Activated effector memory CD4-positive, alpha-beta T cell treated with anti-CD3 and anti-CD28 coated beads, Interleukin-2, amount 50 U/mL, for 16 hours (primary cell): ENCODE results near the gene WNT5B.
A peak's percentile ranks its signal among the peaks of the same experiment; 100 is the strongest.
"Not testable (repeated sequence)": the region's sequence is repeated elsewhere in the genome, so short reads cannot be mapped to it uniquely, and the experiment has no call there.

ENCODE experiments used
- DNase-seq: peaks from one replicate; pipeline ENCODE4 v3.0.0-alpha.2; 2020

Gene WNT5B

DNA sequence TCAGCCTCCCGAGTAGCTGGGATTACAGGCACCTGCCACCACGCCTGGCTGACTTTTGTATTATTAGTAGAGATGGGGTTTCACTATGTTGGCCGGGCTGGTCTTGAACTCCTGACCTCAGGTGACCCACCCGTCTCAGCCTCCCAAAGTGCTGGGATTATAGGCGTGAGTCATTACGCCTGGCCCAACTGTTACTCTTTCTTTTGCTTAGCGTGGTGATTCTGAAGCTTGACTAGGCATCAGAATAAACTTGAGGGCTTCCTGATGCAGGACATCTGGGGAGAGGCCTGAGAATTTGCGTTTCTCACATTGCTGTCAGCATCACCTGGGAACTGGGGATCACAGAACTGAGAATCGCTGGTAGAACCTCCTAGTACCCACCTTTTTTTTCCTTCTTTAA is 26.3 kb upstream of the WNT5B start:
- DNase-seq, result not testable (repeated sequence)

DNA sequence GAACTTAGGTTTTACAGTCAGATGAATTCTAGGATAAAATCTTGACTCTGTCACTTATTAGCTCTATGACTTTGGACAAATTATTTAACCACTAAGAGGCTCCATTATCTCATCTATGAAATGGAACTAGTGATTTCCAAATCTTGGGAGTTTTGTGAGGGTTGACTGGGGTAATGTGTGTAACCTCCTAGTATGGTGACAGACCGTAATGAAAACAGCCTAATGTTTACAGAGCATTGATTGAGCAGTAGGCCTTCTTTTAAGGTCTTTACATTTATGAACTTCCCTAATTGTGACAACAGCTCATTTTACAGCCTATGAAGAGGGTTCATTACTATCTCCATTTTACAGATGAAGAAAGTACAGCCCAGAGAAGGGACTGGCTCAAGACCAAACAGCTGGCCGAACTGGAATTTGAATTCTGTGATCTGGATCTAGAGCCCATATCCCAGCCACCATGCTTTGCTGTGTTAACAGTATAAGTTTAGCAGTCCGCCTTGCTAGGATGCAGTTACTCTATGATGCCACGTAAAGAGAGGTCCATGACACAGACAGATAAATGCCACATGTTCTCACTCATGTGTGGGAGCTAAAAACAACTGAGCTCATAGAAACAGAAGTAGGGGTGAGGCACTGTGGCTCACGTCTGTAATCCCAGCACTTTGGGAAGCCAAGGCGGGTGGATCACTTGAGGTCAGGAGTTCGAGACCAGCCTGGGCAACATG is 25.6 kb upstream of the WNT5B start:
- DNase-seq, result no peak

DNA sequence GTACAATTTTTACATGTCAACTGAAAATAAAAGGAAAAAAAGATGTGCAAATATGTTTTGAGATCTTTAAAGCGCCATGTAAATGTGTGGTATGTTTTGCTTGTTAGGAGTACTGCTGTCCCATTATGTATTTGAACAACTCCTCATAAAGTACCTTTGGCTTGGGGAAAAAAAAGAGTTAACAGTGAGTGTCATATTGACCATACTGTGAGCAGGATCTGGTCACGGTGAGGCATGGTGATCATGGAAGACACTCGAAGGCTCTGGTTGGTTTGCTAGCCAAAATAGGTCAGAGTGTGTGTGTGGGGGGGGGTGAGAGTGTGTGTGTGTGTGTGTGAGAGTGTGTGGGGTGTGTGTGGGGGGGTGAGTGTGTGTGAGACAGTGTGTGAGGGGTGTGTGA is 24.6 kb upstream of the WNT5B start:
- no peak for DNase-seq

DNA sequence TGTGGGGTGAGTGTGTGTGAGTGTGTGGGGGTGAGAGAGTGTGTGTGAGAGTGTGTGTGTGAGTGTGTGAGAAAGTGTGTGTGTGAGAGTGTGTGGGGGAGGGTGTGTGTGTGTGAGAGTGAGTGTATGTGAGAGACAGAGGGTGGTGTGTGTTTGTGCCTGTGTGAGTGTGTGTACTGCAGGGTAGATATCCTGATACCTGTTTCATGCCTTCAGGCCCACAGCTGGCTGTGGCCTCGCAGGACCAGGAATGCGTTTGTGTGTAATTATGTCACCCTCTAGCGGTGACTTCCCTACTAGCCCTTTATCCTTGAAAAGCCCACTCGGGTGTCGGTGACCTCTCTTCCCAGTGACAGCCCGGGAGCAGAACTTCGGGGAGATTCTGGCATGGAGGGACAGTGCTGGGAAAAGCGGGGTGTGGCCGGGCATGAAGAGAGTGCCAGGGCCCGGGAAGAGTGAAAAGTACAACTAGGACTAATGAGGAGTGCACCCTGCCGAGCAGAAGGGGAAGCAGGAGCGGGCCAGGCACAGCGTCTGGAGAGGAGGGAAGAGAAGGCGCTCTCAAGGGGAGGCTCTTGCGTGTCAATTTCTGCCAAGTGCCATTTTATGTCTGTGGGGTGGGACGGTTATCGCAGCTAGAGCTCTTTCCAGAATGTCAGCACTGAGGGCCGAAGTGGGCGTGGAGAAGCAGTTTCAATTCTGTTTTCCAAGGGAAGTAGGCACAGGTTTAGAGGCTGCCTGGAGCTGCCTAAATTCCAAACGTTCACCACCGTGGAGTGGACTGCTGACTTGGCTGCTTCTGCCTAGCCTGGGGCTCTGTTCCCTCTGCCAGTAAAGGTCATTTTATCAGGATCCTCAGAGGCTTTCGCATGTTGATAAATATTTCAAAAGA is 23.7 kb upstream of the WNT5B start:
- DNase-seq, result peak; percentile 76

DNA sequence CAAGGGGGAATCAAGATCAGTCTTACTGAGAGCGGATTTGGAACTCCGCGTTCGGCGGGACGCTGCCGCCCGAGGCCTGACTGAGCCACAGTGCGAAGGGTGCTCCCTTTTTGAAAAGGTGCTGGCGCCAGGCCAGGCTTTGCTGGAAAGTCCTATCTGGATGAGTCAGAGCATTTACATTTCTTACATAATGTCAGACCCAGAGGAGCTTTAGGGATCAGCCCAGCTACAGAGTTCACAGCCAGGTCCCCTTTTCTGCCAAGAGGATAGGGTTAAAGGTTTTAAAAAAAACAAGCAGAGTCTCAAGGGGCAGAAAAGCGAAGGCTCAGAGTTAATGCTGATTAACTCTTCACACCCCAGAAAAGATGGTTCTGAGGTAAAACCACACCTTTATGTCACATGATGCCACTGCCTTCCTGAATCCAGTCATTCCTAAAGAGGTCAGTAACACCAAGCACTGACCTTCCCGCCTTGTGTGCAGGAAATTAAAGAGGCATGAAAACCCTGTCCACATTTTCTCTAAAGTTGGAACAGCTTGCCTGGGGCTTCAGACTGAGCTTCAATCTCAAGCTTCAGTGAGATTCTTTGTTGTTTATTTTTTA is 22.9 kb upstream of the WNT5B start:
- peak; percentile 89 for DNase-seq

DNA sequence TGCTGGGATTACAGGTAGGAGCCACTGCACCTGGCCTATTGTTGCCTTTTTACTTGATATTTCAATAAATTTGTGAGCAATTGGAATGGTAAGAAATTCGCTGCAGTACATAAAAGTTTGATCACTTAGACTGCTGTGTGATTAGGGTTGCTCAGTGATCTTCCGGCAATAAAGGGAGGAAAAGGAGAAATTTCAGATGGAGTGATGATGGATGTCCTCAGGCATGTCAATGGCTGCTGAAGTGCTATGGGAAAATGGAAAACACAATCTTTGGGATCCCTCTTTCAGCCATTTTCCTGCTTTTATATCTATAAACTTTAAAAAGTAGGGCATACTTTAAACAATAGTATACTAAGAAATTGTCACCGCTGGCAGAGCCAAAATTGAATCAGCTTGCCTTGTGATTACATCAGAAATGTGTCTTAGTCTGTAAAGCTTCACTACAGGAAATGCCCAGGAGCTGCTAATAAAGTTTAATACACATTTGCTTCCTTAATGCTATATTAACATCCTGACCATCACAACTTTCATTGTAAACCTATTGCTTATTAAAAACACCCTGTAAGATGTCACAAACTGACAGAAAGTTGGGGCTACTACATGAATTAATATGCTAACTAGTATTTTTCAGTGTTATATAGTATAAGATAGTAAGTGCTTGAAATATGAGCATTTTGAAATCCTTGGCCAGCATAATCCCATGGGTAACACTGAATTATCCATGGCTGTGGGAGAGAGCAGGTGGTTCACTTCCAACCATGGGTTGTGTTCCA is 20.9 kb upstream of the WNT5B start:
- no peak for DNase-seq

DNA sequence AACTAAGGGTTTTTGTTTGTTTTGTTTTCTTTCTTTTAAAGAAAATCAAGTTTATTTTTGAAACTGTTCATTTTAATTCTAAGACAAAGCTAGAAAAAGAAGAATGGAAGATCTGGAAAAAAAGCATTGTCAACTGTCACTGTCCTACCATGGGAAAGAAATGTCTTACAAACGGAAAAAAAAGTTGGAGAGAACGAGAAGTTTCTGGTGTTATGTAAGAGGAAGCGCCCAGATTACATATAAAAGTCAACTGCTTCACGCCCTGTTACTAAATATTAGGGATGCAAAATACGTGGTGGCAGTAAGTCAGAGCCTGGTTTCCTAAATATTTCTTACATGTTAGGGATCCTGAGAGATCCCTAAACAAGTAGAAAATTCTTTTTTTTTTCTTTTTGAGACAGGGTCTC is 20.3 kb upstream of the WNT5B start:
- DNase-seq, result no peak

DNA sequence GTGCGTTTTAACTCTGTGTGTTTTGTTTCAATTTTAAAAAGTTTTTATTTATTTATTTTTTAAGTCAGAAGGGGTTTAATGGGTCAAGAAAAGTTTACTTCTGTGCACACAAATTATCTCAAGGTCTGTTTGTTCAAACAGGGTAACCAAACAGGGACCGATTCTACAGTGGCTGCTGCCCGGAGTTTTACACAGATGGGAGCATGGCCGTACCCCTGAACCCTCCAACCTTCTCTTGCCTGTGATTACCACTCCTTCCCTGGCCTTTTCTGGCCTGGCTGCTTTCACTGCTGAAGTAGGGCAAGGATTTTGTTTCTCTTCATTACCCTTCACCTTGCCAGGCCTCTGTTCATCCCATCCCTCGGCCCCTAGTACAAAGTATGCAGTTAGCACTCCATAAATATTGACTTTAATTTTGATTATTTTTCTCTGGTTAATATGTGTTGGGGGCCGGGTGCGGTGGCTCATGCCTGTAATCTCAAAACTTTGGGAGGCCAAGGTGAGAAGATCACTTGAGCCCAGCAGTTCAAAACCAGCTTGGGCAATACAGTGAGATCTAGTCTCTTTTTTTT is 18.9 kb upstream of the WNT5B start:
- no peak for DNase-seq

DNA sequence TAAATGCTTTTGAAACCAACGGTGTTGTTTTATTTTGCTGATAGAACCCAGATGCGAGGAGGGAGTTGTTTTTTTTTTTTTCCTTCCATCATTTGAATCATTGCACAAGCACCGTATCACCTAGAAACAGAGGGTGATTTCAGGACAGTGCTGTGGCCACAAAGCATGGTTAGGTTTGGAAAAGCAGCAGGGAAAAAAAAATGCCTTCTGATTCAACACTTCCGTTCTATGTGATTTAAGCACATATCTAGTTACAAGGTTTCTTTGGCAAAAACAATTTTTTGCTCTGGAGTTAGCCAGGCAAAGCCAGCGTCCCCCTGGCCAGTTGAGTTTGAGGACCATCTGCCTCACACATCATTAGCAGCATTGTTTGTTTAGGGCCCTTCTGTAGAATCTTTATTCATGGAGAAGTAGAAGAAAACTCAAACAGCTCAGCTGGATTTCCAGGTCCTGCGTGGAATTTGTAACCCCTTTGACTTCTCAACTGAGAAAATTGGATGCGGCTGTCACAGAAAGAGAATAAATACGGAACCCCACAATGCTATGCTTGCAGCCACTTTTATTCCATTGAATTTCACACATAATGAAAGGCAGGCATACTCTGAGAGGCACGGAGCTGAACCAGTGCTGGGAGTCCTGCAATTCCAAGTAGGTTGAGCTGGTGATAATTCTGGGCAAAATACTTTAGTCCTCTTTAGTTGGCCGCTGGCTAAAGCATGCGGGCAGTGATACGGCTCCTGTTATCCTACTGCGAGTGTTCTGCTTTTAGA is 17.0 kb upstream of the WNT5B start:
- no peak for DNase-seq

DNA sequence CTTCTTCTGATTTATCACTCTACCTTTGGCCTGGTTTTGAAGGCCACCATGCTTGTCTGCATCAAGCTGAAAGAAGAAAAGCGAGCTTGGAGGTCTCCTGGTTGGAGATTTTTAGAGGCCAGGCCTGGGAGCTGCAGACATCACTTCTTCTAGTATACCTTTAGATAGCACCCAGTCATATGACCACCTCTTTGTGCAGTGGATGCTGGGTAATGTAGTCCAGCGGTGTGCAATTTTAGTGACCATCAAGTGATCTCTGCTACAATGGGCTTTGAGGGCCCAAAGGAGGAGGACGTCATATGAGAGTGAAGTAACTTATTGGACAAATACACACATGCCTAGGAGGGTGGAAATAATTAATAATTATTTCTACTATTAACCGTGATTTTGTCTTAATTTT is 15.2 kb upstream of the WNT5B start:
- no peak for DNase-seq

DNA sequence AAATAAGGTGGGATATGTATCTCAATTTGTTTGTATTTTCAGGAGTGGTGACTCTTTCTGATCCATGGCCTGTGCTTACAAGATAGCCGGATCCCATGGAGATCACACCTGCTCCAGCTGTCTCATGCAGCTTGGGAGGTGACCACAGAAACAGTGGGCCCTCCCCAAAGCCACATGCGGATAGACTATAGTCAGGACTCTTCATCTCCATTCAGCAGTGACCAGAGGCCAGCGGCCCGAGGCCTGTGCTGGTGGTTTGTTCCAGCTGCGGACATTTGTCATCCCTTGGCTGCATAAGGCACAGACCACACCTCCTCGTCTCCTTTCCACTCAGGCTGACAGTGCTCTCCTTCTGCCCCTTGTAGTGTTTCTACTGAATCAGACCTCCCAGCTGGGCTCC is 14.7 kb upstream of the WNT5B start:
- DNase-seq, result no peak

DNA sequence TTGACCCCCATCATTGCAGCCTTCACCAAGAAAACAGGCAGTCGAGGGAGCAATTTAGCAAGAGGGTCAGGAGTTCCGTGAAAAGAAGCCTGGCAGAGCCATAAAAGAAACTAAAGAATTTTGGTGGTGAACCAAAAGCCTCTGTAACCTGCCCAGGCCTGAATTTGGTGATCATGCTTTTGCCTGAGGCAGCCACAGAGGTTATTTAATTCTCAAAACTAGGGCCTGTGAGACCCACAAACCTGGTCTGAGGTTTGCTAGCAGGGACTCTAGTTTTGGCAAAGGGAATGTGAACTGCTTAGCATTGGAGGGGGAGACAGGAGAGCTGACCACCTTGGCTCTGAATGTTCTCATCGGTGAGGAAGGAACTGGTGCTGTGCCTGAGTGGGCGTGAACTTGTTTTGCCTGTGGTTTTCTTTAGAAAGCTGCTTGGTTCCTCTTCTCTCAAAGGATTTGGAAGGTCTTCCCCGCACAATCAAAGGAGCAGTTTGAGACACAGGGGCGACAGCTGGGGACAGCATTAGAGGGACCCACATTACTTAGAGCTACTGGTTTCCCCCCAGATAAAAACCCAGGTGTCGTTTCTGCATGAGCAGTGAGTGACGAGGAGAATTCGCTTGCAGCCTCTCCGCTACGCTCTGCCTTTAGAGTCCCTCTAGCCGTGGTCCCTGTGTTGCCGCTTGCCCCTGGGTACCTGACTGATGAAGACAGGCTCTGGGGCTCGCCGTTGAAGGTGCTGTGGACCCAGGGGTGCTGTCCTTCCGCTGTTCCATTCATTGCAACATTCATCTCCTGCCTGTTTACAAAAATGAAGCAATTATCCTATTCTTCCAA is 12.6 kb upstream of the WNT5B start:
- DNase-seq, result no peak

DNA sequence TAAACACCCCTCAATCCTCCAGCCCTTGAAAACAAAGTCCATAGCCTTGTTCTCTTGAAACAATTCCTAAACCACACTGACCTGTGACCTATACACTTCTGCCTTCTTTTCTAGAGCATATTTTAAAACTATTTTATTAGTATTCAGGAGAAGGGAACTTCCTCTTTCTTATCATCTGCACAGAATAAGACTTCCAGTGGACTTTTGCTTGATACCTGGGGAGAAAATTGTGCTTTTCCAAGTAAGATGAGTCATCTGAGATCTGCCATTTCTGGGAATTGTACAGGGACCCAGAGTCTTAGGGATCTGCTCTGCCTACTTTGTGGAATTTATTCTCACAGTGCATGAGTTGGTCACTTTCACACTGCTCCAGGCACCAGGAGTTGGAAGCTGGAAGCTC is 10.5 kb upstream of the WNT5B start:
- DNase-seq, result no peak

DNA sequence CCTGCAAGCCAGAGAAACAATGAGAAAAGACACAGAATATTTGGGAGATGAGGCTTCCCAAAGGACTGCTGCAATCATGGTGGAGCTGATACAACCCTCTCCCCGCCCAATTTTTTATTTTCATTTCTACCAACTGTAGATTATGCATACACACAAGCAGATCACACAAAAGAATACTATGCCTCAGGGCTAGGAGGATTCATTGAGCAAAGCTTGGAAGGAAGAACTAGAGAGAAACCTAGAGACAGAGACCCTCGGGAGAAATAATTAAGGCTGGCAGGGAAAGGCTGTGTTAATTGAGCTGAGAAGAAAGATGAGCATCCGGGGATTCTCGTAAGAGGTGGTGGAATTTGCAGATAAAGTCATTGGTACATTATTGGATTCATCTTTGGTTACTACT is 9.9 kb upstream of the WNT5B start:
- DNase-seq, result no peak

DNA sequence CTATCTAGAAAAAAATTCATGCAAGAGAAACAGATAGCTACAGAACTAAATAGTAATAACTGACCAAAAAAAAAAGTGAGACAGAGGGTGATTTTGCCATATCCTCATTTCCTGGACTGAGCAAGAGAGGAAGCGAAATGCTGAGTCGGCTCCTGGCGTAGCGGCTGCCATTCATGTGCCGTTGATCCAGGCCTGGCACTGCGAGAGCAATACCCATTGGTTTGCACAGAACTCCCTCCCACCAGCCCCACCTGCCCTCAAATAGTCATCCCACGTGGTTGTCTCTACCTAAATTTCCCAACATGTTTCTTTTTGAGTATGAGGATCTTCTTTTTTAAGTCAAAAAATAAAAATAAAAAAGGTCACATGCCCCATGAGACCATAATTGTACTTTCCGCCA is 9.4 kb upstream of the WNT5B start:
- DNase-seq, result no peak

DNA sequence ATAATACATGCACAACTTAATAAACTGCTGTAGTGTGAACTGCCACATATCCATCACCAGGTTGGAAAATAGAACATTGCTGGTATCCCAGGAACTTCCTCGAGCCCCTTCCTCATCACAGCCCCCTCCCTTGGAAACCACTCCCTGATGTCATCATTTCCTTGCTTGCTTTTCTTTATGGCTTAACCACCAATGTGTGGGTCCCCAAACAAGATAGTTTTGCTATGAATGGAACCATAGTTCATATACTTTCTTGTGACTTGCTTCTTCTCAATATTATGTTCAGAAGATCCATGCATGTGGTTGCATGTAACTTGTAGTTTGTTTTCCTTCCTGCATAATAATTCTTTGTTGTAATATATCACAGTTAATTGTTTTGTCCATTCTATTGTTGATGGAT is 8.9 kb upstream of the WNT5B start:
- DNase-seq, result no peak

DNA sequence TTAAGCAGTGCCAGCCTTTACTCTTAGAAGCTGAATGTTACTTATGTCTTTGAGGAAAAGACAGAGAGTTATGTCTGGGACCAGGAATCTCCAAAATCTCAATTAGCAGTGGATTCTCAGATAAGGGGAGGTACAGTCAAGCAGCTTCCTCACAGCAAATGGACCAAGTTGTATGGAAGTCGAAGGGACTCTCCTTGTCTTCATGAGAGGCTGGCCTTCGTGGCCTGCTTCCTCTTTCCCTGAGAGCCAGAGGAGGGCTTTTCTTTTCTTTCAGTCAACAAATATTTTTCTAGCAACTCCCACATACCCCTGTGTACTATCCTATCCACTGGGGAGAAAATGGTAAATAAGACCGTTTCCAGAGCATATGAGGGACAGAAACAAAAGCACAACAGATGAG is 6.6 kb upstream of the WNT5B start:
- DNase-seq, result no peak

DNA sequence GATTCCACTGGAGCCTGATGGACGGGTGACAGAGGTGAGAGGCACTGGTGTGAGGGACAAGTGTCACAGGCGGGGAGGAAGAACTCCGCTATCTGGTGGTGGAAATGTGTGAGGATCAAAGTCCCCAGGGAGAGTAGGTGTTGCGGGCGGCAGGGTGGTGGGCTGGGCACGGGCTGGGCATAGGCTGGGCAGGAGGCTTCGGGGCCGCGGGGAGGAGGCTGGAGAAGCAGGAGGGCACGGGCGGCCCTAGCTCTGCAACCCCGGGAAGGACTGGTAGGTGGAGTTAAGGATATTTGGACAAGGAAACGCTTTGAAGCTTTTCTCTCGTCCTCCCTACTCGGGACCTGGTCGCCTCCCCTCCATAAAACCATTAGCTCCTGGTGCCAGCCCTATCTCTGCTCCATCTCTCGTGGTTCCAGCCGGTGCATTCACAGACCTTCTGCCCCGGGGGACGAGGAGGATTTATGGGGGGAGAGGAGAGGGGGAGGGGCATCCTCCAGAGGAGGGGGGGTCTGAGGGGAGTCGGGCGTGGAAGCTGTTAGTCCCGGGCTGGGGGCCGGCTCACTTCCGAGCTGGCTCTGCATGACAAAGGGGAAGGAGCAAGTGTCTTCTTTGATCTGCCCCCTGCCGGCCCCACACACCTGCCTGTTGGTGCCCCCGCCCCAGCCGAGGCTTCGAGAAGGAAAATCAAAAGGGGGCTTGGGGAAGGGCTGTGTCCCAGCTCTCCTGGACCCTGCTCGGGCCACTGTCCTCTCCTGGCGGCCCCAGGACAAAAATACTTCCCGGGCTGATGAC is 504 bp downstream of the WNT5B start:
- no peak for DNase-seq

DNA sequence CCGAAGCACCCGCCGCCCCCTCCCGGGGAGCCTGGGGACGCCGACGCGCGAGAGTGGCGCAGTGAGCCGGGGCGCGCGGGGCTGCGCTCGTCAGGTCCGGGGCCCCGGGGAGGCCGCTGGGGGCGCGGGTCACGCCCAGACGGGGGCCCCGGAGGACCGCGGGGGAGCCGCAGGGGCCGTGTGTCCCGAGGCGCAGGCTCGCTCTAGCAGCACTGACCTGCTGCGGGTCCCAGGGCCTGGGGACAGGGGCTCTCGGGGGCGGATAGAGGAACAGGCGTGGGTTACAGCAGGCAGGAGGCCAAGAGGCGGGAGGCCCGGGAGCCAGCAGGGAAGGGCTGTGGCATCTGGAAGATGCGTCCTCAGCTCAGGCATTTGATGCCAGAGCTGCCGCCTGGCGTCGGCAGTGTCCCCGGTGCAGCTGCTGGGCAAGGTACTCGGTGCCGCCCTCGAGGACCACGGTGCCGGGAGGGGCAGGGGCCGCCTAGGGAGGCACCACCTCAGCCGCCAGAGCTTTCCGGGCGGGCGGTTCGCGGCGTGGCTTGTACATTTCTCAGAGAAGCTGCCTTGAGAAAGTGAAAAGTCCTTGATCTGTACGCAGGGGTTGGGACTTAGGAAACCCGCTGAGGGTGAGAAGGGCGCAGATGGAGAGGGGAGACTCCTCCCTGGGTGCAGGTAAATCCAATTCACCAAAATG is 1.2 kb downstream of the WNT5B start:
- peak; percentile 68 for DNase-seq
